Activated gamma-delta T cell treated with Interleukin-2 at 50 U/mL for 16 hours (primary cell): ENCODE measurements around the gene RARG.

ENCODE experiments used
- DNase-seq: peaks from one replicate; pipeline ENCODE4 v3.0.0-alpha.2; 2020

The RARG gene

DNA sequence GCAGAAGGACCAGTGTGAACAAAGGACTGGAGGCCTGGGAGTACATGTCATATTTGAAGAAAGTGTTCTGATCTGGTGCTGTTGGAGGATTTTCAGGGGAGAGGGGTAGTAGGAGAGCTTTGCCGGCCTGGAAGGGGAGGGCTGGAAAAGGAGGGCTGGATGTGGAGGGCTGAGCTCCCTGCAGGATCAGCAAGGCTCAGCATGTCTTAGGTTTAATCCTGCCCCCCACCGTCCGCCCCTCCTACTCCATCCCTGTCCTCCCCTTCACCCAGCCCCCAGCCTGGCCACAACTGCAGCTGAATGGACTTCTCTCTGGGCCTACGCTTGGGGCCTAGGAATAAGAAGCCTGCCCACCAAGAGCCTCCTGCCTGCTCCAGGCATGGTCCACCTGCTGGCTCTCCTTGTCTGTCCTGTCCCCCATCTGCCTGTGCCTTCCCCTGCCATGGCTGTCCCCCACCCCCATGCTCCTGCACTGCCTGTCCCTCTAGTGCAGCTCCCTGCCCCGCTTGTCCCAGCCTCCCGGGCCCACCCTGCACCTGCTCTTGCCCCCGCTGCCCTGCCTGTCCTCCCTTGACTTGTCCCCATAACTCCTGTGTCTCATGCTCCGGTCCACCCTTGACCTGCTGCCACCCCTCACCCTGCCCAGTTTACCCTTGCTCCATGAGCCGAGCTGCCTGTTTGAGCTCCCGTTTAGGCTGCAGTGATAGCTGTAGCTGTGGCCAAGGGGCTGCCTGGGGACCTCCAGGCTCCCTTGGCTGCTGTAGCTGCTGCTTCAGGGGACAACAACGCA, 9.8 kb upstream of the RARG start:
- no peak for DNase-seq

DNA sequence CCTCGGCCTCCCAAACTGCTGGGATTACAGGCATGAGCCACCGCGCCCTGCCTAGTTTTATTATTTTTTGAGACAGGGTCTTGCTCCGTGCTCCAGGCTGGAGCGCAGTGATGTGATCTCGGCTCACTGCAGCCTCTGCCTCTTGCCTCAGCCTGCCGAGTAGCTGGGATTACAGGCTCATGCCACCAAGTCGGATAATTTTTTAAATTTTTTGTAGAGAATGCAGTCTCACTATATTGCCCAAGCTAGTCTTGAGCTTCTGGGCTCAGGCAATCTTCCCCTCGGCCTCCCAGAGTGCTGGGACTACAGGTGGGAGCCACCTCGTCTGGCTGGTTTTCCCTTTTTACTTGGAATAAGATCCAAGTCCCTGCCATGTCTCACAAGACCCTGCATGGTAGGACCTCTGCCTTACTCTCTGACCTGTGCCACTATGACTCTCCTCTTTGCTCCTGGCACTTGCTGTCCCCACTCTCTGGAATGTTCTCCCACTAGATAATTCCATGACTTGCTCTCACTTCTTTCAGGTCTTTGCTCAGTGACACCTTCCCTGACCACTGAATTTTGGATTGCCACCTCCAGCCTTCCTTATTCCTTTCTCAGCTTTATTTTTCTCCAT, 7.7 kb upstream of the RARG start:
- DNase-seq, result no peak

DNA sequence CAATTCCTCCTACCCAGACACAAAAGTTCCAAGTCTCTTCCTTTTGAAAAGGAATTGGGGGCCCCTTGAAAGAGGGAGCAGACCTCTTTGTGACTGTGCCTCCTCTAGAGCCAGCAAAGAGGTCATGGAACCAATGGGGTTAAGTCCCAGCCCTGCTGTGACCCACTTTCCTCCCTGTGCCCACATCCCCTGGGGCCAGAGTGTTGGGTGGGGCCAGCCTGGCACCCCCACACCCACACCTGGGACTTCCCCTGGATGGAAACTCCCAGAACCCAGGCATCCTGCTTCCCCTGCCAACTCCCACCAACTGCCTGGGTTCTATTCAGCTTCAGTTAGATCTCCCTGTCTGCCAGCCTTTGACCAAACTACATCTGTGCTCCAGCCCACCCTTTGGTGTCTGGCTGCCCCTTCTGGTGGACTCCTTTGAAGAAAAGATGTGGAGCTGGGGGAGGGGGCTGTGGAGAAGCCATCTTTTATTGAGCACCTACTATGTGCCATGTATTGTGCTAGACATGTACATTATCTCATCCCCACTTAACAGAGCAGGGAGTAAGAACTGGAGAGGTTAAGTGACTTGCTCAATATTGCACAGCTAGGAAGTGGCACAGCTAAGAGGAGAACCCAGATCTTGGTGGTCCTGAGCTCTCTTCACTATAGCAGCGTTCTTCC, 4.6 kb upstream of the RARG start:
- peak; percentile 59 for DNase-seq

DNA sequence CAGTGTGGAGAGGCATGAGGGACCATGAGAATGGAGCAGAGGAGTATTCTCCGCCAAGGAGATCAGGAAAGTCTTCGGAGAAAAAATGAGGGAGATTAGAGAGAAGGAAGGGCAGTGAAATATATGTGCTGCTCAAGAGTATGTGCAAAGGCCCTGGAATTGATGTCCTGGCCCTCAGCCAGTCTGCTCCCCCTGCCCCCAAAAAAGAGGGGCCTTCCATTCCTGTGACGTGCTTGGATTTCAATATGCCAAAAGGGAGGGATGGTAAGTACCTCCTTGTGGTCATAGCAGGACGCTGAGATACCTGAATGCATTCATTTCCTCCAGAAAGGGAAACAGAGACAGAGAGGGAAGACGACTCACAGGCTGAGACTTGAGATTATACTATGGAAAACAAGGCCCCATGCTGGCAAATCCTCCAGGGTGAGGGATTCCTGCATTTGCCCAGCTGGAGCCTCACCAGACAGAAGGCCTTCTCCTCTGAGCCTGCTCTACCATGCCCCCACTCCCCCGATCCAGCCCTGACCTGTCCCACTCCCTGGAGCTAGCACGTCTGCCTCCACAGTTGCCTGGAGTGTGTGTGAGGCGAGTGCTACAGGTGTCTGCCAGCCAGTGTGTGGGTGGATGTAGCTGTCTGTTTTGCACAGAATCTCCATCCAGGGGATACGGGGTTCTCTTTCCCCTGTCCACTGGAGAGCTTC, 3.9 kb upstream of the RARG start:
- DNase-seq, result no peak

DNA sequence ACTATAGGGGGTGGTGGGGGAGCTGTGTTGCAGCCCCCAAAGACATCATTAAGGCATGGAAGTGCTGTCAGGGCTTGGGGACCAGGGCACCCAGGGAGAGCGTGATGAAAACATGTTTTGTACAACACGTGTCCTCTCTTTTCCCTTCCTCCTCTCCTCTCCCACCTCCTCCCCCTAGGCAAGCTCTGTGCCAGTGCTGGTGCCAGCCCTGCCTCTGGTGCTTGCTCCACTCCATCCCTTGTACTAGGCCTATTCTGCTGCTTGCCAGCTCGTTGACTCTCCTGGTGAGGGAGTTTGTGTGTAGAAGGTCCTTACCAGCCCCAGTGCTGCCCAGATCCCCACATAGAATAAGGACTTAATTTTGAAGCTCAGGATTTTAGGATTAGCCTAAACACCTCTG, 3.2 kb upstream of the RARG start:
- DNase-seq, result no peak

DNA sequence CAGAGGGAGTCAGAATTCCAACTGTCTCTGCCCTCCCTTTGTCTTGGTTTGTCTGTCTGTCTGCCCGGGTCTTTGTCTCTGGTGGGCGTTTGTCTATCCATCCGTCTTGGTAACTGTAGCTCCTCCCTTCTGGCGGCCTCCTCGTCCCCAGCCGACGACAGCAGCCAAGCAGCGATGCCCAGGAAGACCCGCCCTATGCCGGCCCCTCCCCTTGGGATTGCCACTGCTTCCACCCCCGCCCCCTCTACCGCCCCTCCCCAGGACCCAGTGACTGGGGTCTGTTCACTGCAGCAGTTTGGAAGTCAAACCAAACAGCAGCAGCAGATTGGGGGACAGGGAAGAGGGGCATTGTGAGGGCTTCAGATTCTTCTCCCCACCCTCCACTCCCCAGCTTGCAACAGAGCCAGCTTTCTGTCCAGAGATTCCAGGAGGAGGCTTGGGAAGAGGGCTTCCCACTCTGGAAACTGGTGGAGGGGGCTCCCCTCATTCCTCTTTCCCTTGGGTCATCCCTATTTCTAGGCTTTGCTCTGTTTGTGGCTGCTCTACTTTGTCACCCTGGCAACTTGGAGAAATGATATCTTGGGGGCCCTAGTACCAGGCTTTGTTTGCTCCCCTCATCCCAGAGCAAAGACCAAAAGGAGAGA, 2.4 kb upstream of the RARG start:
- DNase-seq, result no peak

DNA sequence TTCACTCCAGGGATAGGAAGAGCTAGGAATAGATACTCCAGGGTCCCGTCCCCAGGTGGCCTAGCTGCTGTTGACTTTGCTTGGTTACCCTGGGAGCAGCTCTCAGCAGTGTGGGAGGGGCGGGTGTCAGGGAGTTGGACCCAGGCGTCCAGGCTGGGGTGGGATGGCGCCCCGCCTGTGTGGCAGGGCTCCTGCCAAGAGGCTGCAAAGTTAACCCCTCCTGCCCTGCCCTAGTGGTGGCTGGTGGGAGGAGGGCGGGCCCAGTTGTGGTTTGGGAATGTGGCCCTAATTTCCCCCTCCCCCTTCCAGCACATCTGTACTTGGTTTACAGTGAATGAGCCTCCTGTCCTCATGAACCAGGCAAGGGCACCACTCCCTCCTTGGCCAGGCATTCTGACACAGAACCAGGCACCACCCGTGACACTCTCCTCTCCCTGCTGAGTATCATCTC, 1.7 kb upstream of the RARG start:
- DNase-seq, result no peak

DNA sequence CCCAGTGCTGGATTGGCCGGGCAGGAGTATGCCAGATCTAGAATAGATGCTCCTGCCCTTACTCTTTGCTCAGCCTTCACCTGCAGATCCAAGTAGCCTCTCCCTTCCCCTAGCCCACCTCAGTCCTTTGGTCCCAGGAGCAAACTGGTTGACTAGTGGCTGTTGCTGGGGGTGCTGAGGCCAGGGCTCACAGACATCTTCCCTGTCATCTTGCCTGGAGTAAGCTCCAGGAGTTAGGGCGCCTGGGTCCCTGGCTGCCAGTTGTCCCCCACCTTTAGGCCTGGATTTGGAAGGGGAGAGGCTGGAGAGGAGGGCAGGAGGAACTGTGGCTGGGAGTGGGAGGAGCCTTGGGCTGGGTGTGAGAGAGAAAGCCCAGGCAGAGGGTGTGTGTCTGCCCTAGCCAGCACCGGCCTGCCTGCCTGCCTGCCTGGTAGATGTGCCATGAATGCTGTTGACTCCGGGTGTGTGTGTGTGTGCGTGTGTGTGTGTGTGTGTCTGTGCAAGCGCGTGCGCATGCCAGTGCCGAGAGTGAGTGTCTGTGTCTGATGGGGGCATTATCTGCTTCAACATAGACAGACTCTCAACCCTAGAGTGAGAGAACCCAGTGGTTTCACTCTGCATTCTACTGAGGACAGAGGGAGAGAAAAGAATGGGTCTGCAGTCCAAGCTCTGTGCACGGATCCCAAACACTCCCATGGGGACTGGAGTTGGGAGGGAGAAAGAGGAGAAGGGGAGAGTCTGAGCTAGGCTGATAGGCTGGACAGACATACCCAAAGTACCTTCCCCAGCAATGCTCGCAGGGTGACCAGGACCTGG, 845 bp upstream of the RARG start:
- no peak for DNase-seq

DNA sequence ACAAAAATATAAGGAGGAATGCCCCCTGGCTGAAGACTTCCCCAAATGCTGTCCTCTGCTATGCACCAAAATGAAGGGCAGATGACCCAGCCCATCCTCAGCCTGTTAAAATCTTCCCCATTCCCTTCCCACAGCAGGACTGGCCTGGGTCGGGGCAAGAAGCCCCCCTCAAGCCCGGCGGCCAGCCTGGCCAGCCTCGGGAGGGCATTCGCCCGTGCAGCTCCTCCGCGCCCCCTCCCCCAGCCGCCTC, 413 bp downstream of the RARG start:
- no peak for DNase-seq

DNA sequence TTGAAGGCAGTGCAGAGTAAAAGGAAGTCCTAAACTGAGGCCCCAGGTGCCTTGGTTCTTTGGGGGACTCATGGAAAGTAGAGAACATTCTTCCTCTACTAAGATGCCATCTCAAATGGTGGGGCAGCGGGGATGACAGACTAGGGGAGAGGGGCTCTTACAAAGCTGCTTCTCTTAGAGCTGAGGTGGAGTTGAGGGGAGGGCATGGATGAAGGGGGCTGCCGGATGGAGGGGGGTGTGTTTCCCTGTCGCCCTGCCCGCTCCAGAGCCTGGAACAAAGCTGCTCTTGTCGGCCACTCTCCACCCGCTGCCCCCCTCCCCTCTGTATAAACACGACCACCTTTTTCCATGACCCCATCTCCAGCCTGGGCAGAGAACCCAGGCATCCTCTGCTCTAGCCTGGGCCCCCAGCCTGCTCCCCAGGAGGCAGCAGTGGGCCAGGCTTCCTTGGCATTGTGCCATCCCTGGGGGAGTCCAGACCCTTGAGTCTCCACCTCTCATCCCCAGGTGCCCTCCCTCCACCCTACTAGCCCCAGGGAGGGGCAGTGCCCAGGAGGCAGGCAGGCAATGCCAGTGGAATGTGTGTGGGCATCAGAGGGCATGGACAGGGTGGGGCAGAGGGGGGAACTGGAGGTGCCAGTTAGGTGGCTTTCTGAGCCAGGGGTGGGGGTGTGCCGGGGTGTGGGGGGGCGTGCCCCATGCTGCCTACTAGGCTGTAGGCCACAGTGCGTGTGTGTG, 1.7 kb downstream of the RARG start:
- DNase-seq, result no peak

DNA sequence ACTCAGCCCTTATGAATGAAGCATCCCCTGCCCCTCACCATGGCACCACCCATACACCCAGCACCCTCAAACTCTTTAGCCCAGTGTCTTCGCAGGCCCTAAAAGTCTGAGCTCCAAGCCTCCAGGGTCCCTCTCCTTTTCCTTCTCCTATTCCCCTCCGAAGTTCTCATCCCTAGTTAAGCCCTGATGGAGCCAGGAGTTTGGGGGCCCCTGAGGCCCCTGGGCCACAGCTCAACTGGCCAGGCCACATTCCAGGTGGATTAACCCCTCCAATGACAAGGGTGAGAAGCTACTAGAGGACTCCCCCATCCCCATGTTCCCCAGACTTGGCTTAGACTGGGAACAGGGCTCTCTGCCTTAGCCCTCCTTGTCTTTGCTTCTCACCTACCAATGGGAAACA, 2.6 kb downstream of the RARG start:
- DNase-seq, result no peak

DNA sequence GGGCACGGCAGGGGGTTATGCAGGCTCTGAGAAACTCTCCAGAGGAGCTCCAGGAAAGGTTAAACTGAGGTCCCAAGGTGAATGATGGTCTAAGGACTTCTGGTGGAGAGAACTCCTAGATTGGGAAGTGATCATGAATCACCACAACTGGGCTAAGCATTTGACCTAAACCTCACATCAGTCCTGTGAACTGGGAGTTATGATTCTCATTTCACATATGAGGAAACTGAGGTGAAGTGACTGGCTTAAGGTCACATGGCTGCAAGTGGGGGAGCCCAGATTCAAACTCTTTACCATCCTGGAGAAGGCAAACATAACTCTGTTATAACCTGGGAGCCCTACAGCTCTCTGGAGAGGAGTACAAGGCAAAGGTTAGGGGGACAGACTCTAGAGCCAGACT, 4.2 kb downstream of the RARG start:
- DNase-seq, result no peak

DNA sequence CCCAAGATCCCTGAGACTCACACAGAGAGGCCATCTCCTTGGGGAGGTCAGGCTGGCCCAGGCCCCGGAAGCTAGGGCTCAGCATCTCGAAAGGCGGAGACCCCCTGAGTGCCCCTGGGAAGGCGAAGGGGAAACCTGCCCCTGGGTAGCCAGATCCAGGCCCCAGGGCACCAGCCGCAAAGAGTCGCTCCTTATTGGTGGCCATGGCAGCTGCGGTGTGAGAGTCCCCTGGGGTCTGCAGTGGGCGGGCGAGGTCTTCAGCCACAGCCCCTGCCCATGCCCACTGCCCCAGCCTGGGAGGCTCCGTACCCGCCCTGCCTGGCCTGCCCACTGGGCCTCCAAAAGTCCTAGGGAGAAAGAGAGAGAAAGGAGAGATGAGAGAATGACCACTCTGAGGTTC, 4.7 kb downstream of the RARG start:
- no peak for DNase-seq

DNA sequence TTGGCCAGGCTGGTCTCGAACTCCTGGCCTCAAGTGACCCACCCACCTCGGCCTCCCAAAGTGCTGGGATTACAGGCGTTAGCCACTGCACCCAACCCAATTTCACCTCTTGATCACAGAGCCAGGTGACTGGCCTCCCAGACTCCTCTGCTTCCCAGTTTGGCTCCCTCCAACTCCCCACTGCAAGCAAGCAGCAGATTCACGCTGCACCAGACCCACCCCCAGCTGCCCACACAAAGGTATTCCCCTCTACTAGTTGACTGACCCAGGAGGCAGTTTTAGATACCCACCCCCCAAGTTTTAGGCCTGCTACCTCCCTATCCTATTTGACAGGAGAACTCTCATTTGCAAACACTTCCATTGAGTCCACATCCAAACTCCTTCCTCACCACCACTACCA, 5.2 kb downstream of the RARG start:
- no peak for DNase-seq

DNA sequence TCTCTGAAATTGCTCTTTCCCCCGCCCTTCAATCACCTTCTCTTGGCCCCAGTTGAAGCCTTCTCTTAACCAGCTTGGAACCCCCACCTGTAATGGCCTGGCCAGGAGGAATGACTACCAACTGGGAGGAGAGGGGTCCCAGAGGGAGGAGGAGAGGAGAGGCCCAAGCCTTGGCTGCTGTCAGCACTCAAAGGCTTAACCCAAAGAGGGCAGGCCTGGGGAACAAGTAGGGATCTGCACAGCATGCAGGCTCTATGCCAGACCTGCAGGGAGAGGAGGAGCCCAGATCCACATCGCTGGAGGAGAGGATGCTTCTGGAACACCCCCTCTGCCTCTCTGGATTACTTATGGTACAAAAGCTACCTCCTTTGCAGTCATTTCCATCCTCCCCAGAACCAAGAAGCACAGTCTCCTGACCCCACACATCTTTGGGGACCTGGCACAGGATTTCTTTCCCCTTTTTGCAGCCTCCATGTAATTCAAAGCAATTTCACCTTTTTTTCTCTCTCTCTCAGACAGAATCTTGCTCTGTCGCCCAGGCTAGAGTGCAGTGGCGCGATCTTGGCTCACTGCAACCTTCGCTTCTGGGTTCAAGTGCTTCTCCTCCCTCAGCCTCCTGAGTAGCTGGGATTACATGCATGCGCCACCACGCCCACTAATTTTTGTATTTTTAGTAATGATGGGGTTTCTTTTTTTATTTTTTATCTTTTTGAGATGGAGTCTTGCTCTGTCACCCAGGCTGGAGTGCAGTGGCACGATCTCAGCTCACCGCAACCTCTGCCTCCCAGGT, 6.2 kb downstream of the RARG start:
- DNase-seq, result no peak

DNA sequence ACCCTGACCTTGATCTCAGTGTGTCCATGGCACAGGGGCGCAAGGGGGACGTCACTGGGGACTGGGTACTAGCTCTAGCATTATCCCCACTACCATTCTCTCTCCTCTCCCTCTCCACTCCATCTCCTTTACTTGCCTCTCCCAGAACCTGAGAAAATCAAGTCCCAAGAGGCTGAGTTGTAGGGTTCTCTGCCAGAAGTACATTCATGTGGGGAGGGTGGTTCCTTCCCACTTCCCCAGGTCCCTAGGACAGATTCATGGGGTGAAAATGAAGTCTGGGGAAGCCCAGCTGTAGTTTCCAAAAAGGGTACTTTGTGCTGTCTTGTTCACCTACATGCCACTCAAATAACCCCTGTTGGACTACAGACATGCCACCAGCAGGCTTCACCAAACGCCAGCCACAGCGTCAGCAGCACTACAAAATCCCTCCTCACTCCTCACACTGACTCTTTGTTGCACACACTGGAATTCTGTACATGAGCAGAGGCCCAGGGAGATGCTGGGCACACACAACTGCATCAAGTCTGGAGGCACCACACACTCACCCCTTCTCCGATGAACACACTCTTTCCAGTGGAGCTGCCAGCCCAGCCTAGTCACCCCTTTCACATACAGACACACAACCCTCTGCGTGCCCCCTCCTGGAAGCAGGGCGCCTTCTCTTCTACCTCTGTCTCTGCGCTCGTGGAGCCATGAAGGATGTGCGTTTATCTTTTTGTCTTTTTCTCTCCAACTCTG, 6.9 kb downstream of the RARG start:
- no peak for DNase-seq

DNA sequence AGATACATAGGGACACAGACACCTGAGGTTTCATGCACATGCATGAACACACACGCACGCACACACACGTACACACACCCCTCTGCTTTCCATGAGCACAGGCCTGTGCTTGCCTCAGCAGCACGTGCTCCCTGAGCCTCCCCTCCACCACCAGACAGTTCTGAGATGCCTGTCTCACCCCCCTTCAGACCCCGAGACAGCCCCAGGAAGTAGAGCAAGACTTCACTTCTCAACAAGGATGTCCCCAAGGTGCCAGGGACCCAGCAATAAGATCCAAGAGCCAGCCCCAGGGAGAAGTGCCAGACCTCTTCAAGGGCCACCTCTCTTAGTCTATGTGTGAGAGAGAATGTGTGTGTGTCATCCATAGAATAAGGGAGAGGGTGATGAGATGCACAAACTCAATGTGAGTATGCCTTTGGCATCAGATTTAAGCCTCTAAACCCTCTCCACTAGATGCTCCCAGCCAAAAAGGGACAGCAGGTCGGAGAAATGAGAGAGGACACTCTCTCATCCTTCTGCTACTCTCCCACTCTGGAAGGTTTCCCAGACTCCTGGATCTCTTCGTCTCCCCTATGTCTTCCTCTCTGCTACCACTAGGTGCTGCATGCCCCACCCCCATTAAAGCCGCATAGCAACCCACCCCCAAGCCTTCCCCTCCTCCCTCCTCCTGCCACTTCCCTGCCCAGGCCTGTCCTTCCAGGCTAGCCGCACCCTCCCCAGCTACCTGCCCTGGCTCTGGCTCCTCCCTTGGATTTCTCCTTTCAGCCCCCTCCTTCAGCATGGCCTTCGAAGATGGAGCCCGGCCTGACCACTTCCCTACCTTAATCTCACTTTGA, 7.7 kb downstream of the RARG start:
- DNase-seq, result no peak

DNA sequence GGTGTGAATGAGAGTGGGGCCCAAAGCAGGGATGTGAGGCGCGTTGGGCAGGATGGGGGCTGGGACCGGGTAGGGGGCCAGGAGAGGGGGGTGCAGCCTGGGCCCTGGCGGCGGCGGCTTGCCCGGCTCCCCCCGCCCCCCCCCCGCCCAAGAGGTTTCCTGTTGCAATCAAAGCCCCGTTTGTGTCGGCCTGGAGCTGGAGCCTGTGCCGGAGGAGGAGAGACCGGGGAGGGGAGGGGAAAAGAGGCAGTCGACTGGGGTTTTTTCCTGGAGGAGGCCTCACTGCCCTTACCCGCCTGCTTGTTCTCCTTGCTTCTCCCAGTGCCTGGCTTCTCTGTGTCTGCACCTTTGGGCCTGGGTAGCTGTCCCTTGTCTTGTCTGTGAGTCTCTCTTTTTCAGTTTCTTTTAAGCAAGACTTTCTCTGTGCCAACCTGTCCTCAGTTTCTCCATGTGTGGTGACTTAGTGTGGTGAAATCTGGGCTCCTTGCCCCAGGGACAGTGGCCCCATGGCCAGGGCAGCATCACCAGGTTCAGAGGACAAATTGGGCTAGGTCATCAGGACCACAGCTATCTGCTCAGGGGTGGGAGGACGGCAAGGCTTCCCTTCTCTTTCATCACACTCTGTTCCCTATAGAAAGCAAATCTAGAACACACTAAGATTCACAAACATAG, 8.5 kb downstream of the RARG start:
- DNase-seq, result no peak

DNA sequence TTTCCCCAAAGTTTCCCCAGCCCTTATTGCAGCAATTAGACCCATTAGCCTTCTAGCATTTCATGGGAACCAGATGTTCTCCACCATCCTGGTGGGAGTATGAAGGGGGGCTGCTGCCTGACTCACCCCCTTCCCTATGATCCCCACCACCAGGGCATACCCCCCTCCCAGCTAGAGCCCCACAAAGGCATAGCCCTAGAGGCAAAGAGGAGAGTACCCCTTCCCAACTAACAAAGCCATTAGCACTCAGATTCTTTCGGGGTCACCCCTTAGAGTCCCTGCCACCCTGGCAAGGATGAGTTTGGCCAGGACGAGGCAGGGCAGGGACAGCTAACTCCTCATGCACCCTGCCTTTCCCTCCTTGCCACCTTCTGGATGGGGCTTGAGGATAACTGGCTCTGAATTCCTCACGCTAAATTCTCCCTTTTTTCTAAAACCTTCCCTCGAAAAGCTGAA, 9.2 kb downstream of the RARG start:
- DNase-seq, result no peak
